Measurements from ENCODE around the gene PABPC5. TPM values are rescaled to one million over a fixed set of nuclear protein-coding genes. Genes with fewer than 3 reads are reported as not detected.

PABPC5 gene
- total and polyA plus RNA-seq, 10 of the 15 experiments (the other 5 are each of a cell fraction or from before 2014, with no cell fraction given) = not detected

DNA sequence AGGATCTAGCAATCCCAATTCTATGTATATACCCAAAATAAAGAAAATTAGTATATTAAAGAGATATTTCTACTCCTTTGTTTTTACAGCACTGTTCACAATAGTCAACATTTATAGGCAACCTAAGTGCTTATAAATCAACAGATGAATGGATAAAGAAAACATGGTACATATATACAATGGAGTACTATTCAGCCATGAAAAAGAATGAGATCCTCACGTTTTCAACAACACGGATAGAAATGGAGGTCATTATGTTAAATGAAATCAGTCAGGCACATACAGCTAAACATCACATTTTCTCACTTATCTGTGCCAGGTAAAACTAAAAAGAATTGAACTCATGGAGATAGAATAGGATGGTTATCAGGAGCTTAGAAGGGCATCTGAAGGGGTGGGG lies 45.6 kb upstream of the PABPC5 start:
- in situ Hi-C loops (cut with MboI) = no loop called here
- TF ChIP-seq ATF2 (IDR thresholded peaks at IDR 0.05; ENCODE audit: low read length) (no peak), BCL11A (IDR thresholded peaks at IDR 0.05; ENCODE audit: low read depth, low read length) (no peak), ZBTB40 (IDR thresholded peaks at IDR 0.05; ENCODE audit: borderline replicate concordance) (no peak), NFYB (IDR thresholded peaks at IDR 0.05; ENCODE audit: insufficient read depth, low read depth, low read length) (no peak), DPF2 (IDR thresholded peaks at IDR 0.05) (no peak), MEF2B (IDR thresholded peaks at IDR 0.05; ENCODE audit: partially characterized antibody, poor library complexity, severe bottlenecking) (no peak), RCOR1 (conservative IDR thresholded peaks at IDR 0.05; ENCODE audit: low read depth, low read length) (no peak)
- TF ChIP-seq, protein P1, sequence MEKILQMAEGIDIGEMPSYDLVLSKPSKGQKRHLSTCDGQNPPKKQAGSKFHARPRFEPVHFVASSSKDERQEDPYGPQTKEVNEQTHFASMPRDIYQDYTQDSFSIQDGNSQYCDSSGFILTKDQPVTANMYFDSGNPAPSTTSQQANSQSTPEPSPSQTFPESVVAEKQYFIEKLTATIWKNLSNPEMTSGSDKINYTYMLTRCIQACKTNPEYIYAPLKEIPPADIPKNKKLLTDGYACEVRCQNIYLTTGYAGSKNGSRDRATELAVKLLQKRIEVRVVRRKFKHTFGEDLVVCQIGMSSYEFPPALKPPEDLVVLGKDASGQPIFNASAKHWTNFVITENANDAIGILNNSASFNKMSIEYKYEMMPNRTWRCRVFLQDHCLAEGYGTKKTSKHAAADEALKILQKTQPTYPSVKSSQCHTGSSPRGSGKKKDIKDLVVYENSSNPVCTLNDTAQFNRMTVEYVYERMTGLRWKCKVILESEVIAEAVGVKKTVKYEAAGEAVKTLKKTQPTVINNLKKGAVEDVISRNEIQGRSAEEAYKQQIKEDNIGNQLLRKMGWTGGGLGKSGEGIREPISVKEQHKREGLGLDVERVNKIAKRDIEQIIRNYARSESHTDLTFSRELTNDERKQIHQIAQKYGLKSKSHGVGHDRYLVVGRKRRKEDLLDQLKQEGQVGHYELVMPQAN (conservative IDR thresholded peaks at IDR 0.05) = no peak
- TF ChIP-seq, protein P2, sequence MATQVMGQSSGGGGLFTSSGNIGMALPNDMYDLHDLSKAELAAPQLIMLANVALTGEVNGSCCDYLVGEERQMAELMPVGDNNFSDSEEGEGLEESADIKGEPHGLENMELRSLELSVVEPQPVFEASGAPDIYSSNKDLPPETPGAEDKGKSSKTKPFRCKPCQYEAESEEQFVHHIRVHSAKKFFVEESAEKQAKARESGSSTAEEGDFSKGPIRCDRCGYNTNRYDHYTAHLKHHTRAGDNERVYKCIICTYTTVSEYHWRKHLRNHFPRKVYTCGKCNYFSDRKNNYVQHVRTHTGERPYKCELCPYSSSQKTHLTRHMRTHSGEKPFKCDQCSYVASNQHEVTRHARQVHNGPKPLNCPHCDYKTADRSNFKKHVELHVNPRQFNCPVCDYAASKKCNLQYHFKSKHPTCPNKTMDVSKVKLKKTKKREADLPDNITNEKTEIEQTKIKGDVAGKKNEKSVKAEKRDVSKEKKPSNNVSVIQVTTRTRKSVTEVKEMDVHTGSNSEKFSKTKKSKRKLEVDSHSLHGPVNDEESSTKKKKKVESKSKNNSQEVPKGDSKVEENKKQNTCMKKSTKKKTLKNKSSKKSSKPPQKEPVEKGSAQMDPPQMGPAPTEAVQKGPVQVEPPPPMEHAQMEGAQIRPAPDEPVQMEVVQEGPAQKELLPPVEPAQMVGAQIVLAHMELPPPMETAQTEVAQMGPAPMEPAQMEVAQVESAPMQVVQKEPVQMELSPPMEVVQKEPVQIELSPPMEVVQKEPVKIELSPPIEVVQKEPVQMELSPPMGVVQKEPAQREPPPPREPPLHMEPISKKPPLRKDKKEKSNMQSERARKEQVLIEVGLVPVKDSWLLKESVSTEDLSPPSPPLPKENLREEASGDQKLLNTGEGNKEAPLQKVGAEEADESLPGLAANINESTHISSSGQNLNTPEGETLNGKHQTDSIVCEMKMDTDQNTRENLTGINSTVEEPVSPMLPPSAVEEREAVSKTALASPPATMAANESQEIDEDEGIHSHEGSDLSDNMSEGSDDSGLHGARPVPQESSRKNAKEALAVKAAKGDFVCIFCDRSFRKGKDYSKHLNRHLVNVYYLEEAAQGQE (IDR thresholded peaks at IDR 0.05; ENCODE audit: low read depth, low read length) = no peak
- intact Hi-C loops (cut with micrococcal nuclease; ENCODE audit: unreplicated experiment) = no loop called here
- H3K9ac ChIP-seq (ENCODE audit: control insufficient read depth, insufficient read depth, low read length) = no peak overlapping the region
- no peaks in the 10 kb centered on the region for H3K36me3 ChIP-seq (ENCODE audit: control insufficient read depth in 2 of 2, insufficient read depth in 2 of 2, low read length in 1 of 2)
- no peaks in the 10 kb centered on the region for H3K27me3 ChIP-seq (replicated peaks in 1 of 2; ENCODE audit: control insufficient read depth in 2 of 2, insufficient read depth in 2 of 2, low read length in 1 of 2)
- ChIA-PET SMC1A (ENCODE audit: uncharacterized antibody, unreplicated experiment) (no interaction called here), RAD21 (ENCODE audit: unreplicated experiment) (no interaction called here), POLR2A (no interaction called here), CTCF (no interaction called here)
- WGBS (ENCODE audit: insufficient coverage, insufficient replicate concordance, low lambda C conversion rate, missing lambda C conversion rate) = 50% methylated on average over 2 of the region's 2 CpGs
- no peak overlapping the region for H3K27ac ChIP-seq (ENCODE audit: control insufficient read depth, insufficient read depth)
- no peak for ATAC-seq
- no peak overlapping the region for H2AFZ ChIP-seq (ENCODE audit: control insufficient read depth, low read depth, low read length)
- no peaks in the 10 kb centered on the region for H3K9me3 ChIP-seq (replicated peaks; ENCODE audit: control insufficient read depth, insufficient read depth, low read length)
- no TSS peak for BruUV-seq (replicated peaks)
- H3K4me1 ChIP-seq (ENCODE audit: control insufficient read depth, insufficient read depth, low read length) = no peaks in the 10 kb centered on the region
- no peaks in the 10 kb centered on the region for H4K20me1 ChIP-seq (ENCODE audit: control insufficient read depth, insufficient read depth)
- no peak overlapping the region for H3K4me3 ChIP-seq
- no peak overlapping the region for H3K4me2 ChIP-seq (ENCODE audit: control insufficient read depth, insufficient read depth)
- DNase-seq (ENCODE audit: low read depth, low spot score) = no peak
- no peaks in the 10 kb centered on the region for H3K79me2 ChIP-seq (ENCODE audit: control insufficient read depth, insufficient read depth, low read length)
- FAIRE-seq = no peak

Measured in GM12878 (cell line).